GM21367 (cell line): ENCODE data around the gene CEL.
"Not testable (repeated sequence)": the region's sequence is repeated elsewhere in the genome, so short reads cannot be mapped to it uniquely, and the experiment has no call there.

Source experiments
- ATAC-seq: cut with Tn5 transposase; IDR thresholded peaks from one replicate; pipeline ENCODE4 v1.9.1; 2021; ENCODE audit not compliant: unreplicated experiment

The CEL gene

DNA sequence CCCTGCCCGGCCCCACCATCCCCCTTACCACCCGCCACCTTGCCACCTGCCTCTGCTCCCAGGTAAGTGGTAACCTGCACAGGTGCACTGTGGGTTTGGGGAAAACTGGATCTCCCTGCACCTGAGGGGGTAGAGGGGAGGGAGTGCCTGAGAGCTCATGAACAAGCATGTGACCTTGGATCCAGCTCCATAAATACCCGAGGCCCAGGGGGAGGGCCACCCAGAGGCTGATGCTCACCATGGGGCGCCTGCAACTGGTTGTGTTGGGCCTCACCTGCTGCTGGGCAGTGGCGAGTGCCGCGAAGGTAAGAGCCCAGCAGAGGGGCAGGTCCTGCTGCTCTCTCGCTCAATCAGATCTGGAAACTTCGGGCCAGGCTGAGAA, at the start of gene CEL:
CEL (plus strand) TSS at position 218 of the 382 bp plus-strand sequence; CDS start at position 240, 22 bp downstream.
- ATAC-seq, result not testable (repeated sequence)

DNA sequence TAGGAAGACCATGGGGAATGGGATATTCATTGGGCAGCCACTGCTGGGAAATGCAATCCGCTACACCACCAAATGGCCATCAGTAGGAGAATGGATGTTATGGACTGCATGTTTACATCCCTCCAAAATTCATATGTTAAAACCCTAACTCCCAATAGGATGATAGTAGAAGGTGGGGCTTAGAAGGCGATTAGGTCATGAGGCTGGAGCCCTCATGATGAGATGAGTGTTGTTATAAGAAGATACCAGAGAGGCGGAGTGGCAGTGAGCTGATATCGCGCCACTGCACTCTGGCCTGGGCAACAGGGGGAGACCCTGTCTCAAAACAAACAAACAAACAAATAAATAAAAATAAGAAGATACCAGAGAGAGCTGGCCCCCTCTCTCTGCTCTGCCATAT, 47.1 kb upstream of the CEL start:
- no peak for ATAC-seq

GRCh38 chr9:133023117-133023890, 38.5 kb upstream of the CEL start:
- no peak for ATAC-seq

DNA sequence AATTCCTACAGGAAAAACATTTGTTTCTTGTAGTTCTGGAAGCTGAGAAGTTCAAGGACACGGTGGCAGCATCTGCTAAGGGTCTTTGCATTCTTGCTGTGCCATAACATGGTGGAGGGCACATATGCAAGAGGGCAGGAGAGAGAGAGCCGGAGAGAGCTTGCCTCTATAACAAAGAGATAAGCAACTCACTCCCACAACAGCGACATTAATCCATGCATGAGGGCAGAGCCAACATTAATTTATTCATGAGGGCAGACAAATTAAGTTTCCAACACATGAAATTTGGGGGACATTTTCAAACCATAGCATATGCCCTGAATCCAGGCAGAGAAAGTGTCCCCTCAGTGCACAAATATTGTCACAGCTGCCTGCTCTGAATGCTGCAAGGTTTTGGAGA, 35.4 kb upstream of the CEL start:
- no peak for ATAC-seq

DNA sequence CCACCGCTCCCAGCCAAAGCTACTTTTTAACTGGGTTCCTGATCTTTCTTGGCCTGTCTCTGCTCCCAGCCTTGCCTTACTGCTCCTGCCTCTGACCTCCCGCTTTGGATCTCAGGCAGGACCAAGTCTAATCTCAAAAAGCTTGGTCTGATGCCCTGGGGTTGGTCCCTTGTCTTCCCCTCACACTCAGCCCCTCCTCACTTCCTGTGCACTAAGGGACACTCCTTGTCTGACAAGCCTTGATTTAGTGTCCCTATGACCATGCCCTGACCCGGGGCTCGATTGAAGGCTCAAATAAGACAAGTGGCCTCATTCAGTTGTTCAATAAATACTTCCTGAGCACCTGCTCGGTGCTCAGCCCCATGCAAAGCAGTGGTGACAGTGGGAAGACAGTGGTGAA, 34.6 kb upstream of the CEL start:
- ATAC-seq, result no peak

DNA sequence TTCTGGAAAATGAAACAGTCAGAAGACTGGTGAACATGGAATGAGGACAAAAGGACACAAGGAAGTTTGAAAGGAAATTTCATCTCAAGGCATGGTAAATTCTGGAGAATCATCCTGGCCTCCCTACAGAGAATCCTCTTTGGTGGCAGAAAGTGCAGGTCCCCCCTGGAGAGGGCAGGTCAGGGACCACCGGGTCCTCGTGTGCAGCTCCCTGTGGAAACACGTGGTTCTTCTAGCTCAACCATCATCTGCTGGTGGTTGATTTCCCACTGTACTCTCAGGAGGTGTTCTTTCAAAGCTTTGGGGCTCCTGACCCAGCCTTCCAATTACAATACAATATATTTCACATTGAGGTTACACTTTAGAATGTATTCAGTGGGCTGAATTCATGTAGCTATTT, 33.6 kb upstream of the CEL start:
- no peak for ATAC-seq

- ATAC-seq, result no peak
These were observed 31.8 kb upstream of the CEL start for GRCh38 chr9:133029994-133030316.

- peak; percentile 90 for ATAC-seq
These were observed 31.3 kb upstream of the CEL start, which contains the start of gene GTF3C5 for GRCh38 chr9:133030317-133031129. Gene GTF3C5 (plus strand): TSS chr9:133030997. CDS start chr9:133031012, 15 bp downstream.

GRCh38 chr9:133031130-133031422, 30.7 kb upstream of the CEL start:
- no peak for ATAC-seq

- no peak for ATAC-seq
These were observed 30.3 kb upstream of the CEL start for GRCh38 chr9:133031496-133031911.

DNA sequence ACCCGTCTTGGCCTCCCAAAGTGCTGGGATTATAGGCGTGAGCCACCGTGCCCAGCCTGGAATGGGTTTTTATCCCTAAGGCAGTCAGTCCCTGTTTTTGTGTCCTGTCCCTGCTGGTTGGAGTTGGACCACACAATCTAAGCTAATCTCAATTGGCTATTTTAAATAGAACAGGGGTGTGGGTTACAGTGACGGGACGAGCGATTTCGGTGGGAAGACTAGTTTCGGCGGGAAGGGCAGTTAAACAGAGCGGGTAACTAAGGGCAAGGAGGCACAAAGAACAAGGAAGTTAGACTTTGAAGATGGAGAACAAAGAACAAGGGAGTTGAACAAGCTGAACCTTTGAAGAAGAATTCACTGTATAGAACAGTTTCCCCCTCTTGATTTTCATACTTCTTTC, 29.6 kb upstream of the CEL start:
- ATAC-seq, result no peak

- ATAC-seq, result no peak
These were observed 26.1 kb upstream of the CEL start for GRCh38 chr9:133035669-133036068.

DNA sequence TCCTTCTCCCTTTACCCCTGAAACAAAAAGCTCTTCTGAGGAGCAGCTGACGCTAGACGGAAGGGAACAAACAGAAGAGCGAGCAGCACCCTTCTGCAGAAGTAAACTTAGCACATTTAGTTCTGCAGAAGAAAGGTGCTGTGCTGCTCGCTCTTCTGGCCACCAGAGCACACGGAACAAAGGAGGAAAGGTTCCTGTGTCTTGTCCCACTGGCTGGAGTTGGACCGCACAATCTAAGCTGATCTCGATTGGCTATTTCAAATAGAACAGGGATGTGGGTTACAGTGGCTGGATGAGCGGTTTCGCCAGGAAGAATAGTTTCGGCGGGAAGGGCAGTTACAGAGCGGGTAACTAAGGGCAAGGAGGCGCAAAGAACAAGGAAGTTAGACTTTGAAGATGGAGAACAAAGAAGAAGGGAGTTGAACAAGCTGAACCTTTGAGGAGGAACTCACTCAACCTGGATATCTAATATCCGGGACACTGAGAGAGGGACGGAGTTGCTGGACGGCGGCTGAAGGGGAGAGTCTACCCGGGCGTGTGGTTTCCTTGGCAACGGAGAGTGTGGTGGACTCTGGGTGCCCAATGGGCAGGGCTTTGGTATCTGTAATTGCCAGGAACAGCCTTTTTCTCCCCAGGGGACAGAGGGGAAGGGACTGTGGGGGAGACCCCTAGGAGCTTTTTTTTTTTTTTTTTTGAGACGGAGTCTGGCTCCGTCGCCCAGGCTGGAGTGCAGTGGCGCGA, 23.8 kb upstream of the CEL start:
- no peak for ATAC-seq

GRCh38 chr9:133040892-133041479, 20.8 kb upstream of the CEL start:
- not testable (repeated sequence) for ATAC-seq

GRCh38 chr9:133041958-133042357, 19.8 kb upstream of the CEL start:
- ATAC-seq, result no peak

- no peak for ATAC-seq
These were observed 19.1 kb upstream of the CEL start for GRCh38 chr9:133042676-133043075.

GRCh38 chr9:133043449-133044035, 18.2 kb upstream of the CEL start:
- no peak for ATAC-seq

- no peak for ATAC-seq
These were observed 17.7 kb upstream of the CEL start for GRCh38 chr9:133044125-133044524.

DNA sequence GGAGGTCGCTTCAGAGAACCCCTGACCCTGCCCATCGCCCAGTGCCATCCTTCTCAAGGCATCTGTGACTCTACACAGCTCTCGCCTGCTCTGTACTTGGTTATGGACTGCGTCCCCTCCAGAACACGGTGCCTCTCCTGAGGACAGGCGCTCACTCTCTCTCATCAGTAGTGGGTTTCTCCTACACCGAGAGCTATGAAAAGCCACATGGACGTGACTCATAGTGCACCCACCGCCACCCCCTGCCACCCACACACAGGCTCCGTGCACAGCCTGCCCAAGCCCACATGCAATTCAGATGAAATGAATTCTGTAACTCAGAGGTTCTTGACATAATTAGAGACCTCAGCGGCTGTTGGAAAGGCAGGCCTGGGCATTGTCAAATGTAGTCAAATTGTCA, 17.1 kb upstream of the CEL start:
- ATAC-seq, result no peak

DNA sequence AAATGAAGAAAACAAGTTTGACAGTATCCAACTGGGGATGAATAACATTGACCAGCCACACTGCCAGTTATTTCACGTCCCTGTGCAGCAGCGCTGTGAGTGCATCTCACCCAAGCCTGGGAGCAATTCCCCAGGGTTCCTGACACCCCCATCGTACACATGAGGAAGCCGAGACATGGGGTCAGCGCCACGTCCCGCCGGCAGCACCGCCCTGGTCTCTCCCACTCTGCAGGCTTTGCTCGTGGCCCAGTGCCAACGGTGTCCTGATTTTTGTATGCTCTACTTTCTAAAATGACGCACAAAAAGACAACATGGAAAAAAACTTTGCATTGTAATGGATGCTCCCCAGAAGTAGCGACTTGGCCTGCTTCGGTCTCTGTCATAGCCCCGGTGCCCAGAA, 16.6 kb upstream of the CEL start:
- ATAC-seq, result no peak
